ENCODE measurements around the gene BBLN. TPM values are rescaled to one million over a fixed set of nuclear protein-coding genes. Genes with fewer than 3 reads are reported as not detected.

BBLN gene
- total RNA-seq, 1 experiment from 2014 or later, result 70.4 TPM

DNA sequence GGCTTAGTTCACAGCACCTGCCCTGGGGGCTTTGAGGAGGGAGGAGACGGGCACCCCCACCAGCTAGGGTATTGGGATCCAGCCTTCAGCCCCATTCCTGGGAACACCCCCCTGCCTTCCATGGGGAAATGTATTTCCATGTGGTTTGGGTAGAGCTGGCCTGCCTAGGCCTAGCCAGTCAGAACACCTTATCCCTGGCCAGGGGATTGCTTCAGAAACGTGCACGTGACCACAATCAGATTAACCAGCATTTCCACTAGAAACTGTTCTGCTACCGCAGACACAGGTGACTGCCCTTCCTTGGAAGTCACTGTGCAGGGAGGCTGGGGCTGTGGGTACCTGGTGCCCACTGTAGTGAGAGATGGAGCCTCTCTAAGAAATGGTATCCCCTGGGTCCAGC lies 14.0 kb downstream of the BBLN start:
- POLR2A ChIA-PET, result interaction anchor here (1.7 kb wide), 1 partner anchor 10 kb away, joined by 6 read pairs; no protein-coding TSS in a partner anchor

DNA sequence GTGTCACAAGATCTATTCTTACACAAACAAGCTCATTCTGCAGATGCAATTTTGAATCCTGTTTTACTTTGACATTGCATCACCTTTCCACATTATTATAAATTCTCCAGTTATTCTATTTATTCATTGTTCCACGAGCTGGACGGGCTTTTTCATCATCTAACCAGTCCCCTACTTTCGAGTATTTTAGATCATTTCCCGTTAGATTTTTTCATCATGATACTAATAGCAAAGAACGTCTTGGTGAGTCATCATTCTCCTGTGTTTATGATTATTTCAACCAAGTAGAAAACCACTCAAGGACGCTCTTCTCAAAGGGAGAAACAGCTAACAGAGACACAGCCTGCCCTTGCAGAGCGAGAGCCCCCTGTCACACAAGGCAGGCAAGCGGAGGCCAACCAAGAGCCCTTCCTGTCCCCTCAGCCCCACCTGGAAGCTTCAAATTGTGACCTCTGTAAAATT lies 15.1 kb downstream of the BBLN start:
- no TSS peak for BruUV-seq (replicated peaks)
- Mint-ChIP-seq H3K4me1 (ENCODE audit: insufficient read depth, unreplicated experiment) (no peaks in the 10 kb centered on the region), H3K4me3 (ENCODE audit: unreplicated experiment) (no peak overlapping the region), H3K9me3 (ENCODE audit: unreplicated experiment) (no peaks in the 10 kb centered on the region), H3K27me3 (ENCODE audit: insufficient read depth, unreplicated experiment) (no peaks in the 10 kb centered on the region), H3K27ac (ENCODE audit: low read depth, unreplicated experiment) (no peak overlapping the region), H3K36me3 (ENCODE audit: insufficient read depth, unreplicated experiment) (peaks cover 28% of the 10 kb centered on the region)
- no peak for TF ChIP-seq CTCF (IDR thresholded peaks at IDR 0.05; ENCODE audit: unreplicated experiment)
- DNase-seq (ENCODE audit: unreplicated experiment), result no peak
- ChIA-PET CTCF (interaction anchor here (0.7 to 1.0 kb wide), 2 partner anchors 16 to 31 kb away, joined by 3 to 4 read pairs; no protein-coding TSS in a partner anchor), POLR2A (interaction anchor here (0.6 to 1.7 kb wide), 3 partner anchors 9 to 703 kb away, joined by 3 to 6 read pairs (median 4); partner anchors contain the start of gene BBLN)
- intact Hi-C loops (cut with micrococcal nuclease), result no loop called here

More for the DNA sequence above, 14.0 kb downstream of the BBLN start:
- H3K27me3 Mint-ChIP-seq (ENCODE audit: insufficient read depth, unreplicated experiment), result no peaks in the 10 kb centered on the region
- no peak overlapping the region for H3K27ac Mint-ChIP-seq (ENCODE audit: low read depth, unreplicated experiment)
- H3K4me3 Mint-ChIP-seq (ENCODE audit: unreplicated experiment), result no peak overlapping the region
- H3K4me1 Mint-ChIP-seq (ENCODE audit: insufficient read depth, unreplicated experiment), result no peaks in the 10 kb centered on the region
- intact Hi-C loops (cut with micrococcal nuclease), result no loop called here
- CTCF ChIA-PET, result interaction anchor here (1.1 kb wide), 1 partner anchor 9 kb away, joined by 3 read pairs; no protein-coding TSS in a partner anchor
- BruUV-seq (replicated peaks), result no TSS peak
- DNase-seq (ENCODE audit: unreplicated experiment), result no peak
- no peak for TF ChIP-seq CTCF (IDR thresholded peaks at IDR 0.05; ENCODE audit: unreplicated experiment)
- H3K9me3 Mint-ChIP-seq (ENCODE audit: unreplicated experiment), result no peaks in the 10 kb centered on the region
- peaks cover 27% of the 10 kb centered on the region for H3K36me3 Mint-ChIP-seq (ENCODE audit: insufficient read depth, unreplicated experiment)

GRCh38 chr9:128175726-128176125 lies 15.7 kb downstream of the BBLN start:
- Mint-ChIP-seq H3K9me3 (ENCODE audit: unreplicated experiment) (no peaks in the 10 kb centered on the region), H3K36me3 (ENCODE audit: insufficient read depth, unreplicated experiment) (peaks cover 26% of the 10 kb centered on the region), H3K4me3 (ENCODE audit: unreplicated experiment) (no peak overlapping the region), H3K4me1 (ENCODE audit: insufficient read depth, unreplicated experiment) (no peaks in the 10 kb centered on the region), H3K27me3 (ENCODE audit: insufficient read depth, unreplicated experiment) (no peaks in the 10 kb centered on the region), H3K27ac (ENCODE audit: low read depth, unreplicated experiment) (no peak overlapping the region)
- DNase-seq (ENCODE audit: unreplicated experiment), result no peak
- BruUV-seq (replicated peaks), result no TSS peak
- no peak for TF ChIP-seq CTCF (IDR thresholded peaks at IDR 0.05; ENCODE audit: unreplicated experiment)
- CTCF ChIA-PET, result interaction anchor here (1.0 kb wide), 1 partner anchor 15 kb away, joined by 4 read pairs; no protein-coding TSS in a partner anchor
- POLR2A ChIA-PET, result no interaction called here
- intact Hi-C loops (cut with micrococcal nuclease), result no loop called here

DNA sequence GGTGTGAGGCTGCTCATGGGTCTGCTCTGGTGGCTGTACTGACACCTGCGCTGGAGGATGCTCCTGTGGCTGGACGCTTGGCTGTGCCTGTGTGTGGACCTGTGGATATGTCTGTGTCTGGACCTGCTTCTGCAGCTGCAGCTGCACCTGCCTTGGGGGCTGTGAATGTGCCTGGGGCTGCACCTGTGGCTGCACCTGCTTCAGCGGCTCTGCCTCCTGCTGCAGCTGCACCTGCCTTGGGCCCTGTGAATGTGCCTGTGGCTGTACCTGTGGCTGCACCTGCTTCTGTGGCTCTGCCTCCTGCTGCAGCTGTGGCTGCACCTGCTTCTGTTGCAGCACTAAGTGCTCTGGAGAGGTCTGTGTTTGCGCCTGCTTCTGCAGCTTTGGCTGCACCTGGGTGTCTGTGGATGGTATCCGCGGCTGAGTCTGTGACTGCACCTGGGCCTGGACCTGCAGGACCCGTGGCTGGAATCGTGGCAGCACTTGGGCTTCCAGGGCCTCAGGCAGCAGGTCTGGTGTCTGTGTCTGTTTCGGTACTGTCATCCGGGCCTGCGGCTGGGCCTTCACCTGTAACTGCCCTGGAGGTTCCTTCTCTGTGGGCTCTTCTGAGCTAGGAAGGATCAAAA lies 18.9 kb downstream of the BBLN start:
- intact Hi-C loops (cut with micrococcal nuclease), result no loop called here
- peaks cover 44% of the 10 kb centered on the region for H3K36me3 Mint-ChIP-seq (ENCODE audit: insufficient read depth, unreplicated experiment)
- DNase-seq (ENCODE audit: unreplicated experiment), result no peak

More for the DNA sequence above, 18.9 kb downstream of the BBLN start:
- H3K27me3 Mint-ChIP-seq (ENCODE audit: insufficient read depth, unreplicated experiment), result no peaks in the 10 kb centered on the region
- no peaks in the 10 kb centered on the region for H3K4me1 Mint-ChIP-seq (ENCODE audit: insufficient read depth, unreplicated experiment)
- POLR2A ChIA-PET, result interaction anchor here (0.6 to 1.0 kb wide), 2 partner anchors 19 to 113 kb away, joined by 3 read pairs; partner anchors contain the start of gene BBLN
- CTCF ChIA-PET, result no interaction called here
- TF ChIP-seq CTCF (IDR thresholded peaks at IDR 0.05; ENCODE audit: unreplicated experiment), result no peak
- H3K27ac Mint-ChIP-seq (ENCODE audit: low read depth, unreplicated experiment), result no peak overlapping the region
- TSS peak; percentile 77 for BruUV-seq (replicated peaks)
- H3K4me3 Mint-ChIP-seq (ENCODE audit: unreplicated experiment), result no peak overlapping the region
- H3K9me3 Mint-ChIP-seq (ENCODE audit: unreplicated experiment), result no peaks in the 10 kb centered on the region

All from MCF 10A (cell line).